ENCODE measurements around the gene SAMMSON. TPM values are rescaled to one million over a fixed set of nuclear protein-coding genes. Genes with fewer than 3 reads are reported as not detected.

SAMMSON gene
- total and polyA plus RNA-seq, 4 donors = not detected

GRCh38 chr3:70049761-70050160 is 50.2 kb downstream of the SAMMSON start (continued):
- TF ChIP-seq ZBTB33 (IDR thresholded peaks at IDR 0.05) (no peak), SP1 (IDR thresholded peaks at IDR 0.05) (no peak)

DNA sequence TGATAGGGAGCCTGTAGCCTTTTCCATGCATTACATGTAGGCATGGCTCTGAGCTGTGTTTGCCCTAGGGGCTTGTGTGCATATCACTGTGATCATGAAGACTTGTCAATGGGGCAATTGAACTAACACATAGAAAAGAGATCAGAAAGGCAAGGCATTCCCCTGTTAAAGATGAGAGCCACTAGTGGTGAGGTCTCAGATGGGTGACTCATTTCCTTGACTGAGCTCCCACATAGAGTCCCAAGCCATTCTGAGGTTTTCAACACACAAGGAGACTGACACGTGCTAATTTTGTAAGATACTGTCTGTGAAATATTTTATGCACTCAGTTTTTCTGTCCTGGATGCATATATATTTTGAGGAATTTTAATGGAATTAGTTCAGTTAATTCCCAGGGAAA is 53.8 kb downstream of the SAMMSON start:
- H3K9me3 ChIP-seq (ENCODE audit: control insufficient read depth in 4 of 4, low read length in 3 of 4) = no peaks in the 10 kb centered on the region
- H3K4me1 ChIP-seq (ENCODE audit: control insufficient read depth in 4 of 4, insufficient read depth in 4 of 4, low read length in 3 of 4) = no peaks in the 10 kb centered on the region
- H3K27me3 ChIP-seq (ENCODE audit: control insufficient read depth in 4 of 4, insufficient read depth in 4 of 4, low read length in 3 of 4) = peaks cover 0 to 4% (median 0%) of the 10 kb centered on the region in 4 donors
- no peaks in the 10 kb centered on the region for H3K36me3 ChIP-seq (ENCODE audit: control insufficient read depth in 4 of 4, insufficient read depth in 3 of 4, low read depth in 1 of 4, low read length in 3 of 4)
- DNase-seq (ENCODE audit: low spot score) = no peak
- H3K9ac ChIP-seq (ENCODE audit: low read depth in 1 of 2, low read length in 2 of 2) = no peak overlapping the region
- H3K4me3 ChIP-seq (ENCODE audit: low read depth in 1 of 3, low read length in 3 of 3) = no peak overlapping the region
- H3K27ac ChIP-seq (ENCODE audit: low read depth in 1 of 2, low read length in 2 of 2) = no peak overlapping the region
- 42% methylated on average over 1 of the region's 1 CpG for WGBS
- TF ChIP-seq EGR1 (IDR thresholded peaks at IDR 0.05; ENCODE audit: low read depth in 2 of 2) (no peak), HNF4A (conservative IDR thresholded peaks at IDR 0.05) (no peak), RXRA (IDR thresholded peaks at IDR 0.05) (no peak), FOXA1 (IDR thresholded peaks at IDR 0.05) (no peak), TAF1 (conservative IDR thresholded peaks at IDR 0.05) (no peak), FOXA2 (IDR thresholded peaks at IDR 0.05) (no peak), SP1 (IDR thresholded peaks at IDR 0.05) (no peak), YY1 (IDR thresholded peaks at IDR 0.05) (no peak), CTCF (IDR thresholded peaks at IDR 0.05; ENCODE audit: low read depth, low read length, missing input control) (no peak), JUND (IDR thresholded peaks at IDR 0.05) (no peak), RAD21 (IDR thresholded peaks at IDR 0.05) (no peak), ZBTB33 (IDR thresholded peaks at IDR 0.05) (no peak), NR2F2 (IDR thresholded peaks at IDR 0.05) (no peak)
- TF ChIP-seq, protein P1, sequence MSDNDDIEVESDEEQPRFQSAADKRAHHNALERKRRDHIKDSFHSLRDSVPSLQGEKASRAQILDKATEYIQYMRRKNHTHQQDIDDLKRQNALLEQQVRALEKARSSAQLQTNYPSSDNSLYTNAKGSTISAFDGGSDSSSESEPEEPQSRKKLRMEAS (IDR thresholded peaks at IDR 0.05) = no peak
- TF ChIP-seq, protein P2, sequence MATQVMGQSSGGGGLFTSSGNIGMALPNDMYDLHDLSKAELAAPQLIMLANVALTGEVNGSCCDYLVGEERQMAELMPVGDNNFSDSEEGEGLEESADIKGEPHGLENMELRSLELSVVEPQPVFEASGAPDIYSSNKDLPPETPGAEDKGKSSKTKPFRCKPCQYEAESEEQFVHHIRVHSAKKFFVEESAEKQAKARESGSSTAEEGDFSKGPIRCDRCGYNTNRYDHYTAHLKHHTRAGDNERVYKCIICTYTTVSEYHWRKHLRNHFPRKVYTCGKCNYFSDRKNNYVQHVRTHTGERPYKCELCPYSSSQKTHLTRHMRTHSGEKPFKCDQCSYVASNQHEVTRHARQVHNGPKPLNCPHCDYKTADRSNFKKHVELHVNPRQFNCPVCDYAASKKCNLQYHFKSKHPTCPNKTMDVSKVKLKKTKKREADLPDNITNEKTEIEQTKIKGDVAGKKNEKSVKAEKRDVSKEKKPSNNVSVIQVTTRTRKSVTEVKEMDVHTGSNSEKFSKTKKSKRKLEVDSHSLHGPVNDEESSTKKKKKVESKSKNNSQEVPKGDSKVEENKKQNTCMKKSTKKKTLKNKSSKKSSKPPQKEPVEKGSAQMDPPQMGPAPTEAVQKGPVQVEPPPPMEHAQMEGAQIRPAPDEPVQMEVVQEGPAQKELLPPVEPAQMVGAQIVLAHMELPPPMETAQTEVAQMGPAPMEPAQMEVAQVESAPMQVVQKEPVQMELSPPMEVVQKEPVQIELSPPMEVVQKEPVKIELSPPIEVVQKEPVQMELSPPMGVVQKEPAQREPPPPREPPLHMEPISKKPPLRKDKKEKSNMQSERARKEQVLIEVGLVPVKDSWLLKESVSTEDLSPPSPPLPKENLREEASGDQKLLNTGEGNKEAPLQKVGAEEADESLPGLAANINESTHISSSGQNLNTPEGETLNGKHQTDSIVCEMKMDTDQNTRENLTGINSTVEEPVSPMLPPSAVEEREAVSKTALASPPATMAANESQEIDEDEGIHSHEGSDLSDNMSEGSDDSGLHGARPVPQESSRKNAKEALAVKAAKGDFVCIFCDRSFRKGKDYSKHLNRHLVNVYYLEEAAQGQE (IDR thresholded peaks at IDR 0.05) = no peak
- TF ChIP-seq, protein P3, sequence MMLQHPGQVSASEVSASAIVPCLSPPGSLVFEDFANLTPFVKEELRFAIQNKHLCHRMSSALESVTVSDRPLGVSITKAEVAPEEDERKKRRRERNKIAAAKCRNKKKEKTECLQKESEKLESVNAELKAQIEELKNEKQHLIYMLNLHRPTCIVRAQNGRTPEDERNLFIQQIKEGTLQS (IDR thresholded peaks at IDR 0.05) = no peak

All from liver (tissue), 9 donors.